ENCODE results near the gene RXRA.

DNA sequence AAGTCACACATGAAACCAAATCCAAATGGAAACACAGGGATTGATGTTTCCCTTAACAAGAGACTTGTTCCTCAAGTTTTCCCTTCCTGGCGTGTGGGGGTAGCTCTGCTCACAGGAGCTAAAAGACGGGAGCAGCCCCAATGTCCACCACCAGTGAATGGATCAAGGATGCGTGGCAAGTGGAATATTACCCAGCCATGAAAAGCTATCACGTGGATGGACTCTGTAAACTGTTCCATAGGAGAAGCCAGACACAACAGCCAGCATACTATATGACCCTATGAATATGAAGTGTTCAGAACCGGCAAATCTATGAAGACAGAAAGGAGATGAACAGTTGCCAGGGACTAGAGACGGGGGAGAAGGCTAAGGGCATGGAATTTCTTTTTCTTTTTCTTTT lies 28.3 kb upstream of the RXRA start:
- TF ChIP-seq CTCF (IDR thresholded peaks at IDR 0.05) (no peak), POLR2A (IDR thresholded peaks at IDR 0.05) (no peak)

Data from adrenal gland (tissue), 5 donors.